Adrenal gland (tissue), 12 donors: ENCODE results near the gene ABCC3. TPM values are rescaled to one million over a fixed set of nuclear protein-coding genes. Genes with fewer than 3 reads are reported as not detected.

Source experiments
- DNase-seq, 7 donors: peaks; one replicate each; pipeline ENCODE4 v3.0.0-alpha.2; 2019 to 2020
- H3K27ac ChIP-seq, 5 donors: fragments of 200-600 bp; sonication (generic) in 4 of 5; 1 replicate in 3 of 5; 2 replicates in 2 of 5; pipeline versions ENCODE4 v1.5.1 to v1.8.0; 2016 to 2020; ENCODE audit warnings: mild to moderate bottlenecking in 1 of 5
- H3K27me3 ChIP-seq: fragments of 200-600 bp; 2 replicates; pipeline ENCODE4 v1.8.0; 2021
- H3K36me3 ChIP-seq, 2 donors: fragments of 200-600 bp; replicated peaks in 1 of 2; 1 replicate in 1 of 2; 2 replicates in 1 of 2; pipeline versions ENCODE4 v1.5.1 to v1.8.0; 2018 to 2022
- H3K4me1 ChIP-seq, 2 donors: fragments of 200-600 bp; replicated peaks in 1 of 2; 1 replicate in 1 of 2; 2 replicates in 1 of 2; pipeline versions ENCODE4 v1.5.1 to v1.8.0; 2018 to 2021
- H3K4me3 ChIP-seq, 4 donors: fragments of 200-600 bp; sonication (generic) in 3 of 4; one replicate each; pipeline ENCODE4 v1.5.1; 2016 to 2018
- H3K9me3 ChIP-seq, 3 donors: fragments of 200-600 bp; sonication (generic) in 1 of 3; replicated peaks in 1 of 3; 1 replicate in 2 of 3; 2 replicates in 1 of 3; pipeline versions ENCODE4 v1.5.1 to v1.8.0; 2016 to 2021
- POLR2A ChIP-seq, 2 donors: fragments of 450-650 bp; IDR thresholded peaks; one replicate each; pipeline ENCODE4 v1.6.1; 2017; ENCODE audit warnings: antibody characterized with exemption in 2 of 2, mild to moderate bottlenecking in 2 of 2, moderate library complexity in 1 of 2
- WGBS, 4 donors: extraction: QIAGEN DNeasy Blood & Tissue Kit in 2 of 4; methylation state at CpG; one replicate each; pipeline versions ENCODE4 v1.1.5 to v1.1.7; 2013 to 2017; 5-methylcytosine and 5-hydroxymethylcytosine counted together
- intact Hi-C, 2 donors: fragments of 100-400 bp; cut with DNase I; formaldehyde crosslinking; loops; one replicate each; pipeline versions ENCODE4 v1.14.1 to v1.15.0; 2022 to 2023
- polyA plus RNA-seq, 3 donors: library from polyadenylated mRNA; stranded (reverse); fragments of 200-250 nt in 2 of 3; fragments of 350-450 nt in 1 of 3; fragmentation: Illumina TruSeq in 1 of 3; extraction: RNeasy Lipid Tissue Mini Kit (QIAGEN cat#74804) in 1 of 3; gene quantifications; one replicate each; pipeline ENCODE4 v1.2.3, GENCODE V29; 2013 to 2014
- total RNA-seq, 9 donors: library from RNA; depleted of rRNA in 4 of 9; stranded (reverse); fragments of >200 nt in 4 of 9; fragments of 120-200 nt in 1 of 9; fragmentation: NEBNext Ultra II Directional in 1 of 9; extraction: Animal tissue kit (Norgen Biotek cat#: 25700) in 1 of 9; gene quantifications; one replicate each; pipeline versions ENCODE4 v1.1.0 to v1.2.4, GENCODE V29; 2013 to 2023
- TF ChIP-seq, protein P1 (sequence below), 6 experiments: fragments of 450-650 bp in 4 of 6; fragments of 200-600 bp in 2 of 6; sonication (generic) in 1 of 6; IDR thresholded peaks; 1 replicate in 5 of 6; 2 replicates in 1 of 6; pipeline versions ENCODE4 v1.5.1 to v1.8.0; 2016 to 2021; ENCODE audit warnings: antibody characterized with exemption in 6 of 6, mild to moderate bottlenecking in 2 of 6, moderate library complexity in 1 of 6
- donor health status: healthy with polysubstance abuse.
- donor health status: Bipolar disorder and iron deficiency.
- donor health status: DM: yes; HTN: yes; CAD: no.
- donor health status: DM: no; HTN: no; CAD: no.
- donor health status: DM: no; HTN: no; CAD: no.
- donor health status: DM: yes; HTN: yes; CAD: no.

Gene ABCC3
- total and polyA plus RNA-seq, 12 donors: 7.2 to 448 (median 262) TPM

DNA sequence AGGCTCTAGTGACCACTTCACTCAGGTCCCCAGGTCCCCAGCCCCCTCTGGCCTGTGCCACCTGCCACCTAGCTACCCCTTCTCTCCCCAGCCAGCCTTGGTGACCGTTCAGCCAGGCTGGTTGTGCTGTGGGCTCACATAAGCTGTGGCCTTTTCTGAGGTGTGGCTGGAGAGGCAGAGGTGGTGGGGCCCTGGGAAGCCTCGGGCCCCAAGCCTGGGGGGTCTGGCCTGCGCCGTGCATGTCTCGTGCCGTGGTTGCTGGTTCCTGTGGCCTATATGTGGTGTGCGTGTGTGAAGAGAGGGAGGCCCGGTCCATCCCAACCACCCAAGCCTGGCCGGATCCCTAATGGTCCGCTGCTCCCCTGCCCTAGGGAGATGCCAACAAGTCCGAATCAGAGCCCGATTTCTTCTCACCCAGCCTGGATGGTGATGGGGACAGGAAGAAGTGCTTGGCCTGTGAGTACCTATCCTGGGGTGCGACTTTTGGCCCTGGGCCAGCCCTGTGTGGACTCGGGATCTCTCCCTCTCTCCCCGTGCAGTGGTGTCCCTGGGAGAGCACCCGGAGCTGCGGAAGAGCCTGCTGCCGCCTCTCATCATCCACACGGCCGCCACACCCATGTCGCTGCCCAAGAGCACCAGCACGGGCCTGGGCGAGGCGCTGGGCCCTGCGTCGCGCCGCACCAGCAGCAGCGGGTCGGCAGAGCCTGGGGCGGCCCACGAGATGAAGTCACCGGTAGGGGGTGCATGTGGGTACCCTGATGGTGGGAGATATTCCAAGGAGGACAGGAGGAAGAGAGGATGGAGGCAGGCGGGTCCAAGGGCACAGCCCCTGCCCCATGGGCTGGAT, 38.3 kb upstream of the ABCC3 start:
- TF ChIP-seq POLR2A (IDR thresholded peaks at IDR 0.05): no peak
- TF ChIP-seq, protein P1, sequence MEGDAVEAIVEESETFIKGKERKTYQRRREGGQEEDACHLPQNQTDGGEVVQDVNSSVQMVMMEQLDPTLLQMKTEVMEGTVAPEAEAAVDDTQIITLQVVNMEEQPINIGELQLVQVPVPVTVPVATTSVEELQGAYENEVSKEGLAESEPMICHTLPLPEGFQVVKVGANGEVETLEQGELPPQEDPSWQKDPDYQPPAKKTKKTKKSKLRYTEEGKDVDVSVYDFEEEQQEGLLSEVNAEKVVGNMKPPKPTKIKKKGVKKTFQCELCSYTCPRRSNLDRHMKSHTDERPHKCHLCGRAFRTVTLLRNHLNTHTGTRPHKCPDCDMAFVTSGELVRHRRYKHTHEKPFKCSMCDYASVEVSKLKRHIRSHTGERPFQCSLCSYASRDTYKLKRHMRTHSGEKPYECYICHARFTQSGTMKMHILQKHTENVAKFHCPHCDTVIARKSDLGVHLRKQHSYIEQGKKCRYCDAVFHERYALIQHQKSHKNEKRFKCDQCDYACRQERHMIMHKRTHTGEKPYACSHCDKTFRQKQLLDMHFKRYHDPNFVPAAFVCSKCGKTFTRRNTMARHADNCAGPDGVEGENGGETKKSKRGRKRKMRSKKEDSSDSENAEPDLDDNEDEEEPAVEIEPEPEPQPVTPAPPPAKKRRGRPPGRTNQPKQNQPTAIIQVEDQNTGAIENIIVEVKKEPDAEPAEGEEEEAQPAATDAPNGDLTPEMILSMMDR (IDR thresholded peaks at IDR 0.05): peak in 2 of 6 experiments; percentile 11 to 13
- Histone ChIP-seq H3K4me3 (no peak overlapping the region), H3K27ac (no peak overlapping the region), H3K9me3 (no peaks in the 10 kb centered on the region), H3K4me1 (no peaks in the 10 kb centered on the region), H3K27me3 (no peaks in the 10 kb centered on the region), H3K36me3 (no peaks in the 10 kb centered on the region)
- intact Hi-C loops: no loop called here
- no peak for DNase-seq
- WGBS, 4 donors: 83 to 89% (median 86%) methylated on average over 19 to 34 of the region's 34 CpGs

DNA sequence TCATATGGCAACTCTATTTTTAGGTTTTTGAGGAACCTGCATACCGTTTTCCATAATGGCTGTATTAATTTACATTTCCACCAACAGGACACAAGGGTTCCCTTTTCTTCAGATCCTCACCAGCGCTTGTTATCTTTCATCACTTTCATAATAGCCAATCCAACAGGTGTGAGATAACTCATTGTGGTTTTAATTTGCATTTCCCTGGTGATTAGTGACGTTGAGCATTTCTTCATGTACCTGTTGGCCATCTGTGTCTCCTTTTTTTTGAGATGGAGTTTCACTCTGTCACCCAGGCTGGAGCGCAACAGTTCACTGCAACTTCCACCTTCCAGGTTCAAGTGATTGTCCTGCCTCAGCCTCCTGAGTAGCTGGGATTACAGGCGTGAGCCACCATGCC, 36.2 kb upstream of the ABCC3 start:
- Histone ChIP-seq H3K27ac (no peak overlapping the region), H3K27me3 (no peaks in the 10 kb centered on the region), H3K9me3 (no peaks in the 10 kb centered on the region), H3K4me1 (no peaks in the 10 kb centered on the region), H3K4me3 (no peak overlapping the region), H3K36me3 (no peaks in the 10 kb centered on the region)
- WGBS, 4 donors: 84 to 88% (median 86%) methylated on average over 5 of the region's 5 CpGs
- intact Hi-C loops: no loop called here
- no peak for TF ChIP-seq POLR2A (IDR thresholded peaks at IDR 0.05)
- no peak for DNase-seq

DNA sequence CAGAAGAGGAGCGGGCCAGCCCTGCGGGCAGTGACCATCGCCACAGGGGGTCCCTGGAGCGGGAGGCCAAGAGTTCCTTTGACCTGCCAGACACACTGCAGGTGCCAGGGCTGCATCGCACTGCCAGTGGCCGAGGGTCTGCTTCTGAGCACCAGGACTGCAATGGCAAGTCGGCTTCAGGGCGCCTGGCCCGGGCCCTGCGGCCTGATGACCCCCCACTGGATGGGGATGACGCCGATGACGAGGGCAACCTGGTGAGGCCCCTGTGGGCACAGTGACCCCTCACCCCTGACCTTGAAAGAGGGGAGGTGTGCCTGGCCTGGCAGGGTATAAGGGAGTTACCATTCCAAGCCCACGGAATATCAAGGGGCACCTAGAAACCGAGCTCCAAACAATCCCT, 35.1 kb upstream of the ABCC3 start:
- TF ChIP-seq POLR2A (IDR thresholded peaks at IDR 0.05): no peak
- TF ChIP-seq, protein P1 (IDR thresholded peaks at IDR 0.05): no peak
- Histone ChIP-seq H3K36me3 (no peaks in the 10 kb centered on the region), H3K27me3 (no peaks in the 10 kb centered on the region), H3K4me3 (no peak overlapping the region), H3K4me1 (peaks cover 0 to 4% of the 10 kb centered on the region in 2 donors), H3K9me3 (no peaks in the 10 kb centered on the region), H3K27ac (no peak overlapping the region)
- intact Hi-C loops: no loop called here
- no peak for DNase-seq
- 93 to 100% (median 94%) methylated on average over 5 to 15 of the region's 15 CpGs for WGBS, 4 donors

DNA sequence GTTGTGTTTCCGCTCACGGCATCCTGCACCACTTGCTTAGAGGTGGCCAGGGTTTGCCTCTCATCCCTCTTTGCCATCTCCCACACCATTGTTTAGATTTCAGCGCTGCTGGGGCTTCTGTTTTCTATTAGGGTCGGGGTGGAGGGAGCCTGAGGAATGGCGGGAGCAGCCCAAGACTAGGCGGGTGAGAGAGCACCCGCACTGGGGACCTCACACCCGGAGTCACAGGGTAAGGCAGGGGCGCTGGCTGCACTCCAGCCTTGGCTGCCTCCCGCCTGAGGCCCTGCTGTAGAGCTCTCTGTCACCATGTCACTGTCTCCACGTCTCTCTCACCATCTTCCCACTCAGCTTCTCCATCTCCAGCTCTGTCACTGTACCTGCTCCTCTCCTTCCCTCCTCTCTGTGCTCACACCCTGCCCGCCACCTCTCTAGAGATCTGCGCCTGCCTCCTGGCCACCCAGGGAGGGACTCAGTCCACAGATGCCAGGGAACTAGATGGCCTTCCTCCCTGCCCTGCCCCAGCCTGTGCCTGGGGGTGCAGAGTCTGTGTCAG, 32.8 kb upstream of the ABCC3 start:
- intact Hi-C loops: no loop called here
- Histone ChIP-seq H3K4me3 (no peak overlapping the region), H3K9me3 (no peaks in the 10 kb centered on the region), H3K27me3 (no peaks in the 10 kb centered on the region), H3K36me3 (no peaks in the 10 kb centered on the region), H3K27ac (no peak overlapping the region), H3K4me1 (peaks cover 0 to 8% of the 10 kb centered on the region in 2 donors)
- 80 to 83% (median 81%) methylated on average over 13 of the region's 13 CpGs for WGBS, 4 donors
- TF ChIP-seq POLR2A (IDR thresholded peaks at IDR 0.05): no peak
- TF ChIP-seq, protein P1 (IDR thresholded peaks at IDR 0.05): no peak
- no peak for DNase-seq
